Measurements from ENCODE around the gene ZMIZ2. TPM values are rescaled to one million over a fixed set of nuclear protein-coding genes. Genes with fewer than 3 reads are reported as not detected.
A peak's percentile ranks its signal among the peaks of the same experiment; 100 is the strongest.

ZMIZ2 gene
- total RNA-seq, 1 experiment from 2014 or later = 100 TPM

DNA sequence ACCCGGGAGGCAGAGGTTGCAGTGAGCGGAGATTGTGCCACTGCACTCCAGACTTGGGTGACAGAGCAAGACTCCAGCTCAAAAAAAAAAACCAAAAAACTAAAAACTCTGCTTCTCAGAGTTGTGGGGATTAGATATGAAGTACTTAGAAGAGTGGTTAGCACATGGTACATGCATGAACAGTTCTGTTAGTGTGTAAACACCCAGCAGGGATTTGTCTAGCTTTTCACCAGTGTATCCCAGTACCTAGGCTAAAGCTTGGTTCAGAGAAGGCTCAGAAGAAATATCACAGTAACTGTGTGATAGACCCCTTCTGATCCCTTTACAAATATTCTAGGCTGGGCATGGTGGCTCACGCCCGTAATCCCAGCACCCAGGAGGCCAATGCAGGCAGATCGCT is 57.3 kb downstream of the ZMIZ2 start:
- no TSS peak for BruUV-seq (replicated peaks)
- H3K9me3 Mint-ChIP-seq (ENCODE audit: unreplicated experiment) = no peaks in the 10 kb centered on the region
- H3K27ac Mint-ChIP-seq (ENCODE audit: low read depth, unreplicated experiment) = no peak overlapping the region
- peaks cover 46% of the 10 kb centered on the region for H3K36me3 Mint-ChIP-seq (ENCODE audit: insufficient read depth, unreplicated experiment)
- ChIA-PET POLR2A (interaction anchor here (1.0 to 1.5 kb wide), 2 partner anchors 38 to 306 kb away, joined by 3 to 4 read pairs; partner anchors contain the start of gene TBRG4), CTCF (interaction anchor here (0.6 kb wide), 2 partner anchors 194 to 632 kb away, joined by 4 read pairs; no protein-coding TSS in a partner anchor)
- DNase-seq (ENCODE audit: unreplicated experiment) = no peak
- no peak for TF ChIP-seq CTCF (IDR thresholded peaks at IDR 0.05; ENCODE audit: unreplicated experiment)
- intact Hi-C loops (cut with micrococcal nuclease) = no loop called here
- no peaks in the 10 kb centered on the region for H3K27me3 Mint-ChIP-seq (ENCODE audit: insufficient read depth, unreplicated experiment)
- no peaks in the 10 kb centered on the region for H3K4me1 Mint-ChIP-seq (ENCODE audit: insufficient read depth, unreplicated experiment)
- no peak overlapping the region for H3K4me3 Mint-ChIP-seq (ENCODE audit: unreplicated experiment)

DNA sequence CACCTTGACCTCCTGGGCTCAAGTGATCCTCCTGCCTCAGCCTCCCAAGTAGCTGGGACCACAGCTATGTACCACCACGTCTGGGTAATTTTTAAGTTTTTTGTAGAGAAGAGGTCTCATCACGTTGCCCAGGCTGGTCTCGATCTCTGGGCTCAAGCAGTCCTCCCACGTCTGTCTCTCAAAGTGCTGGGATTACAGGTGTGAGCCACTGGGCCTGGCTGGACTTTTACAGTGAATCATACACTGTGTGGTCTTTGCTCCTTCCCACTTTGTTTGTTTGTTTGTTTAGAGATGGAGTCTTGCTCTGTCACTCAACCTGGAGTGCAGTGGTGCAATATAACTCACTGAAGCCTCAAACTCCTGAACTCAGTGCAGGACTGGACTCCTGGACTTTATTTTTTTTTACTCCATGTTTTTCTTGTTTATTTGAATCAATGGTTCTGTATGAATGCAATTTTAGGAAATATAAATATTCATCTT is 60.3 kb downstream of the ZMIZ2 start:
- POLR2A ChIA-PET = no interaction called here

GRCh38 chr7:44811093-44811492 is 62.4 kb downstream of the ZMIZ2 start:
- no peak overlapping the region for H3K4me3 Mint-ChIP-seq (ENCODE audit: unreplicated experiment)
- H3K9me3 Mint-ChIP-seq (ENCODE audit: unreplicated experiment) = no peaks in the 10 kb centered on the region
- H3K27ac Mint-ChIP-seq (ENCODE audit: low read depth, unreplicated experiment) = no peak overlapping the region
- no TSS peak for BruUV-seq (replicated peaks)
- H3K27me3 Mint-ChIP-seq (ENCODE audit: insufficient read depth, unreplicated experiment) = no peaks in the 10 kb centered on the region
- POLR2A ChIA-PET = interaction anchor here (0.5 to 1.9 kb wide), 5 partner anchors 12 to 282 kb away, joined by 3 to 12 read pairs (median 3); partner anchors contain the start of gene H2AZ2
- CTCF ChIA-PET = interaction anchor here (0.7 to 1.0 kb wide), 4 partner anchors 60 to 545 kb away, joined by 3 read pairs; no protein-coding TSS in a partner anchor
- intact Hi-C loops (cut with micrococcal nuclease) = no loop called here
- H3K36me3 Mint-ChIP-seq (ENCODE audit: insufficient read depth, unreplicated experiment) = no peaks in the 10 kb centered on the region
- H3K4me1 Mint-ChIP-seq (ENCODE audit: insufficient read depth, unreplicated experiment) = no peaks in the 10 kb centered on the region
- no peak for TF ChIP-seq CTCF (IDR thresholded peaks at IDR 0.05; ENCODE audit: unreplicated experiment)
- peak; percentile 68 for DNase-seq (ENCODE audit: unreplicated experiment)

More for the DNA sequence above, 60.3 kb downstream of the ZMIZ2 start:
- Mint-ChIP-seq H3K27ac (ENCODE audit: low read depth, unreplicated experiment) (no peak overlapping the region), H3K36me3 (ENCODE audit: insufficient read depth, unreplicated experiment) (peaks cover 16% of the 10 kb centered on the region), H3K27me3 (ENCODE audit: insufficient read depth, unreplicated experiment) (no peaks in the 10 kb centered on the region), H3K4me3 (ENCODE audit: unreplicated experiment) (no peak overlapping the region), H3K4me1 (ENCODE audit: insufficient read depth, unreplicated experiment) (no peaks in the 10 kb centered on the region), H3K9me3 (ENCODE audit: unreplicated experiment) (no peaks in the 10 kb centered on the region)
- no peak for DNase-seq (ENCODE audit: unreplicated experiment)
- no peak for TF ChIP-seq CTCF (IDR thresholded peaks at IDR 0.05; ENCODE audit: unreplicated experiment)
- intact Hi-C loops (cut with micrococcal nuclease) = no loop called here
- BruUV-seq (replicated peaks) = no TSS peak
- CTCF ChIA-PET = interaction anchor here (0.6 kb wide), 2 partner anchors 38 to 163 kb away, joined by 4 to 5 read pairs; no protein-coding TSS in a partner anchor

DNA sequence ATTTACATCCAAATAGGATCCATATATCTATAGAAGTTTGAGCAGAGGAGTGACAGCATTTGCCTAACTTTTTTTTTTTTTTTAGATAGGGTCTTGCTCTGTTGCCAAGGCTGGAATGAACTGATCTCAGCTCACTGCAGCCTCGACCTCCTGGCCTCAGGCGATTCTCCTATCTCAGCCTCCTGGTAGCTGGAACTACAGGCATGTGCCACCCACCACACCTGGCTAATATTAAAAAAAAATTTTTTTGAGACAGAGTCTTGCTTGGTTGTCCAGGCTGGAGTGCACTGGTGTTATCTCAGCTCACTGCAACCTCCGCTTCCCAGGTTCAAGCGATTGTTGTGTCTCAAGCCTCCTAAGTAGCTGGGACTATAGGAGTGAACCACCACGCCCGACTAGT is 62.9 kb downstream of the ZMIZ2 start:
- POLR2A ChIA-PET = interaction anchor here (0.5 to 1.9 kb wide), 4 partner anchors 13 to 283 kb away, joined by 3 to 12 read pairs (median 4); partner anchors contain the start of gene H2AZ2
- Mint-ChIP-seq H3K27ac (ENCODE audit: low read depth, unreplicated experiment) (no peak overlapping the region), H3K9me3 (ENCODE audit: unreplicated experiment) (no peaks in the 10 kb centered on the region), H3K4me3 (ENCODE audit: unreplicated experiment) (no peak overlapping the region), H3K27me3 (ENCODE audit: insufficient read depth, unreplicated experiment) (no peaks in the 10 kb centered on the region), H3K36me3 (ENCODE audit: insufficient read depth, unreplicated experiment) (no peaks in the 10 kb centered on the region), H3K4me1 (ENCODE audit: insufficient read depth, unreplicated experiment) (no peaks in the 10 kb centered on the region)
- CTCF ChIA-PET = interaction anchor here (0.7 to 1.0 kb wide), 3 partner anchors 109 to 324 kb away, joined by 3 to 7 read pairs (median 3); no protein-coding TSS in a partner anchor
- intact Hi-C loops (cut with micrococcal nuclease) = no loop called here
- TF ChIP-seq CTCF (IDR thresholded peaks at IDR 0.05; ENCODE audit: unreplicated experiment) = no peak
- DNase-seq (ENCODE audit: unreplicated experiment) = no peak
- BruUV-seq (replicated peaks) = no TSS peak
